Gastroesophageal sphincter (tissue), 3 donors: ENCODE data around the gene FOXB2.

ENCODE experiments used
- EP300 ChIP-seq: sonication (generic); formaldehyde crosslinking; IDR thresholded peaks from one replicate; pipeline ENCODE4 v1.6.1; 2017; ENCODE audit warnings: antibody characterized with exemption, mild to moderate bottlenecking
- POLR2A ChIP-seq, 2 donors: fragments of 450-650 bp; IDR thresholded peaks; one replicate each; pipeline ENCODE4 v1.6.1; 2017; ENCODE audit warnings: antibody characterized with exemption in 2 of 2, mild to moderate bottlenecking in 2 of 2, moderate library complexity in 1 of 2
- TF ChIP-seq, protein P1 (sequence below), 4 experiments: fragments of 200-600 bp in 2 of 4; fragments of 450-650 bp in 2 of 4; sonication (generic) in 1 of 4; IDR thresholded peaks; one replicate each; pipeline ENCODE4 v1.5.1; 2017 to 2019; ENCODE audit warnings: antibody characterized with exemption in 4 of 4, mild to moderate bottlenecking in 2 of 4, moderate library complexity in 2 of 4

DNA sequence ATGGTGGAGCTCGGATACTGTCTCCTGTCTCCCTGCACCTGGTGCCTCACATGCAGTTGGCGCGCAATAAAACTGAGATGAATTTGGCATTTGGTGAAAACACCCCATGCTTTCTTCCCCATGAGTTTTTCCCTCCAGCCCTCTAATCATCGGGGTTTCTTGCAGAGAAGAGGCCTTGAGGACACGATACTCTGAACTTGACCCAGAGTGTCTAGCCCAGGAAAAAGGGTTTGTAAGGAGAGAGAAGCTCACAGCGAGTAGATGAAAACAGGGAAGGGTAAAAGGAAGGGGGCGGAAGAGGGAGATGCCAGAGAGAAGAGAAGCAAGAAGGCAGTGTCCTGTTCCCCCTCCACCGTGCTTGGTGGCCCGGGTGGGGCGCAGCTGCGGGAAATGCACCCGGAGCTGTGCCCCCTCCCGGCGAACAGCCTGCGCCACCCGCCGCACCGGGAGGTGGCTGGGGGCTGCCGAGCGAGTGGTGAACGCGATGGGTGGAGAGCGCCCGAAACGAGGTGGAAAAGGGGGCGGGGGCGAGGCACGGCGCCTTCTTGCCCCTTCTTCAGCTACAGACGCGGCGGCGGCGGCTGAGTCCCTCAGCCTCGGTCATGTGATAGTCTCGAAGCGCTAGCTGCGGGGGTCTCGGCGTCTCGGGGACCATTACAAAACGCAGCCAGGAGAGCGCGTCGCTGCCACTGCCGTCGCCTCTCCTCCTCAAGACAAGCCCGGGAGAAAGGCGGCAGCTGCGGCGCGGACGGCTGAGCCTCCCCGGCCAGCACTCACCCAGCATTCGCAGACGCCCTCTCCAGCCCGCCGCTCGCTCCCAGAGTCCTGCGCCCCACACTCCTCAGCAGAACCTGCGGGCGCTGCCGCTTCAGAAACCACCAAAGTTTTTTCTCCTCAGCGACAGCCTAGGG is 1.1 kb upstream of the FOXB2 start:
- TF ChIP-seq, protein P1, sequence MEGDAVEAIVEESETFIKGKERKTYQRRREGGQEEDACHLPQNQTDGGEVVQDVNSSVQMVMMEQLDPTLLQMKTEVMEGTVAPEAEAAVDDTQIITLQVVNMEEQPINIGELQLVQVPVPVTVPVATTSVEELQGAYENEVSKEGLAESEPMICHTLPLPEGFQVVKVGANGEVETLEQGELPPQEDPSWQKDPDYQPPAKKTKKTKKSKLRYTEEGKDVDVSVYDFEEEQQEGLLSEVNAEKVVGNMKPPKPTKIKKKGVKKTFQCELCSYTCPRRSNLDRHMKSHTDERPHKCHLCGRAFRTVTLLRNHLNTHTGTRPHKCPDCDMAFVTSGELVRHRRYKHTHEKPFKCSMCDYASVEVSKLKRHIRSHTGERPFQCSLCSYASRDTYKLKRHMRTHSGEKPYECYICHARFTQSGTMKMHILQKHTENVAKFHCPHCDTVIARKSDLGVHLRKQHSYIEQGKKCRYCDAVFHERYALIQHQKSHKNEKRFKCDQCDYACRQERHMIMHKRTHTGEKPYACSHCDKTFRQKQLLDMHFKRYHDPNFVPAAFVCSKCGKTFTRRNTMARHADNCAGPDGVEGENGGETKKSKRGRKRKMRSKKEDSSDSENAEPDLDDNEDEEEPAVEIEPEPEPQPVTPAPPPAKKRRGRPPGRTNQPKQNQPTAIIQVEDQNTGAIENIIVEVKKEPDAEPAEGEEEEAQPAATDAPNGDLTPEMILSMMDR (IDR thresholded peaks at IDR 0.05) = no peak
- TF ChIP-seq POLR2A (IDR thresholded peaks at IDR 0.05) (no peak), EP300 (no peak)
